SK-N-SH treated with all-trans-retinoic acid at 6 μM for 48 hours (cell line): ENCODE data around the gene TOM1L1.

Source experiments
- ARNTL ChIP-seq: fragments of 450-650 bp; formaldehyde crosslinking; IDR thresholded peaks from 2 replicates; pipeline ENCODE4 v1.5.0; 2020; ENCODE audit warnings: low read depth, mild to moderate bottlenecking, moderate library complexity, borderline replicate concordance
- ESRRG ChIP-seq: fragments of 250-450 bp; sonication (Bioruptor Pico); IDR thresholded peaks from 2 replicates; pipeline ENCODE4 v1.6.1; 2021; ENCODE audit warnings: mild to moderate bottlenecking
- GLIS3 ChIP-seq: fragments of 250-450 bp; sonication (Bioruptor Pico); IDR thresholded peaks from 2 replicates; pipeline ENCODE4 v1.5.0; 2020; ENCODE audit warnings: mild to moderate bottlenecking, moderate library complexity
- POU6F1 ChIP-seq: fragments of 250-450 bp; sonication (Bioruptor Pico); IDR thresholded peaks from 2 replicates; pipeline ENCODE4 v1.8.0; 2021; ENCODE audit warnings: low read depth, mild to moderate bottlenecking, moderate library complexity, borderline replicate concordance
- ZNF70 ChIP-seq: fragments of 450-650 bp; formaldehyde crosslinking; IDR thresholded peaks from 2 replicates; pipeline ENCODE4 v1.5.0; 2020; ENCODE audit warnings: mild to moderate bottlenecking, moderate library complexity

GRCh38 chr17:54935471-54935870 is 34.8 kb downstream of the TOM1L1 start:
- TF ChIP-seq ZNF70 (no peak), POU6F1 (CRISPR knock-in tag) (no peak), GLIS3 (CRISPR knock-in tag) (no peak), ARNTL (CRISPR knock-in tag) (no peak), ESRRG (no peak)
